GM18868 (cell line): ENCODE data around the gene VSIR.

Experiments
- ATAC-seq: cut with Tn5 transposase; IDR thresholded peaks from one replicate; pipeline ENCODE4 v1.9.1; 2021; ENCODE audit warnings: mild to moderate bottlenecking, moderate library complexity; ENCODE audit not compliant: unreplicated experiment

The VSIR gene

DNA sequence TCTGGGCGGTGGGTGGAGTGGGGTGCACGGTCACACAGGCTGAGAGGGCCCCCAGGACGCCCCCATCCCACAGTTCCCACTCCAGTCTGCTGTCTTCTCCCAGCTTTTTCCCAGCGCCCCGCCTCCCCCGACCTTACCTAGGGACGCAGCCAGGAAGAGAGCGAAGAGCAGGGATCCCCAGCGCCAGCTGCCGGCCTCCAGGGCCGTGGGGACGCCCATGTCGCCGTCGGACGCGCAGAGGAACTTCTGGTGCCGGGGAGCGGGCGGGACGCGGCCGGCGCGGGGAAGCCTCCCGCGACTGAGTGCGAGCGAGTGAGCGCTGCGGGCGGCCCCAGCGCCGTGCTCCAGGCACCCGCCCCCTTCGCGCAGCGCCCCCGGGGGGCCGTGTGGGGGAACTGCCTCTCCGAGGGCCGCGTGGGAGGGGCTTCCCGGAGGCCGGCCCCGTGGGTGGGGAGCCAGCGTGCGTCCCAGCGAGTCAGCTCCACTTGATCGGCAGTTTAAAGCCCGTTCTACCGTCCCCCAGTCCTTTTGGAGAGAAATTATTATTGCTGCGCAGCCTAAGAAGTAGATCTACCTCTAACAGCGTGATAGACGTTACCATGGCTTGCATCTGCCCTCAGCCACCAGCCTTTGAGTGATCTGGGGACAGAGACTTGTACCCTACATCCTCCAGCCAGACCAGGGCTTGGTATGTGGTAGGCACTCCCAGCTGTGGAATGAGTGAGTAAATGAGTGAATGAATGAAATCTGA lies at the start of gene VSIR:
TSS of gene VSIR (minus strand) at position 300 of the 751 bp plus-strand sequence. CDS start at position 219, 81 bp downstream.
- peak; percentile 57 for ATAC-seq

- ATAC-seq = no peak
These were observed 48.8 kb upstream of the VSIR start for GRCh38 chr10:71821909-71822763.

DNA sequence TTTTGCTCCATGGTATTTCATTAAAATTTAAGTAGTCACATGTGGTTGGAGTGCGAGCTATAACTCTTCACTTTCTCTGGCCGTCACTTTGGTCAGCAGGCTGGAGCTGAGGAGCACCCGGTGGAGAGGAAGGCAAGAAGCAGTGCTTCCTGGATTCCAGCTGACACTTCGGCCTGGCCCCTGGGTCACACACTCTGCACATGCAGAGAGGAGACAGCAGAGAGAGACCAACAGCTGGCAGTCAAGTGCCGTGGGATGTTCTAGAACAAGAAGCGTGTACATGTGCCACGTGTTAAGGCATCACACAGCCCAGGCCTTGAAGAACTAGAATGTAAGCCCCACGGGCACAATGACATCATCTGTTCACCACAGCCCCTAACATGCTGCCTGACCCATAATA lies 47.6 kb upstream of the VSIR start:
- no peak for ATAC-seq

GRCh38 chr10:71819985-71820384 lies 46.7 kb upstream of the VSIR start:
- no peak for ATAC-seq

- ATAC-seq = no peak
These were observed 46.1 kb upstream of the VSIR start for GRCh38 chr10:71819441-71819861.

GRCh38 chr10:71818674-71819260 lies 45.4 kb upstream of the VSIR start:
- no peak for ATAC-seq

GRCh38 chr10:71817831-71818655 lies 44.7 kb upstream of the VSIR start:
- no peak for ATAC-seq

DNA sequence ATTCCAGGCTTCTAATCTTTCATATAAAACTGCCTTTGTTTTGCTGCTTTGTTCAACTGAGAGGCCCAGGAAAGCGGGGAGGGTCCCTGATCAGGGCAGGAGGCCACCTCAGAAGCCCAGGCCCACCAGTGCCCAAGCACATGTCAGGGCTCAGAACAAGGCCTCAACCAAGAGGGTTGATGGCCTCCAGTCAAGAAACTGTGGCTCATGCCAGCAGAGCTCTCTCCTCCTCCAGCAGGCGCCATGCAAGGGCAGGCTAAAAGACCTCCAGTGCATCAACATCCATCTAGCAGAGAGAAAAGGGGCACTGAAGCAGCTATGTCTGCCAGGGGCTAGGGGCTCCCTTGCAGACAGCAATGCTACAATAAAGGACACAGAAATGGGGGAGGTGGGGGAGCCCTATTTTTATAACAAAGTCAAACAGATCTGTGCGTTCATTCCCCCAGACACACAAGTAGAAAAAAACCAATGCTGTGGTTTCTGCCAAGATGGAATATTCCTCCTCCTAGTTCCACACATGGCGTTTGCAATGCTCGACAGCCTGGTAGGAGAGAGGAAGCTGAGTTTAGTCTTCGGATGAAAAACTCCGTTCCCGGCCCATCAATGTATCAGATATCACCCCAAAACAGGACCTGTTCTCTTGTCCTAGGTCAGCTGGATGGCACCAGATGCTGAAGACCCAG lies 43.8 kb upstream of the VSIR start:
- no peak for ATAC-seq

DNA sequence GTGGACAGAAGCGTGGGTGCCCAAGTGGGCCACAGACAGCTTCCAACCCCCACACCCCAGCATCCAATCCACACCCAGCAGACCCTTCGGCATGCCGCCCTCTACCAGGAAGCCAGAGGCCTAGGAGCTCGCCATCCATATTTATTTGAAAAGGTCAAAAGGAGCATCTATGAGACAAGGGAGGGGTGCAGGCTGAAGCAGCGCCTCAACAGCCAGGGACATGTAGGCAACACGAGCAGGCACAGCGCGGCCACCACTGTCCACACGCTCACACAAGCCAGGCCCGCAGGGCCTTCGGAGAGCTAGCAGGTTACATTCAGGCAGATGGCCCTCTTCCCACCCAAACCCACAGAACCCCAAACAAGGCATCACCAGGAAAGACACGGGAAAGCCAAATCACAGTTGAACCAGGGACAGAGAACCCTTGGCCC lies 43.1 kb upstream of the VSIR start:
- no peak for ATAC-seq

- no peak for ATAC-seq
These were observed 42.3 kb upstream of the VSIR start for GRCh38 chr10:71815515-71816130.

GRCh38 chr10:71814922-71815411 lies 41.6 kb upstream of the VSIR start:
- no peak for ATAC-seq

- no peak for ATAC-seq
These were observed 39.7 kb upstream of the VSIR start for GRCh38 chr10:71812913-71813590.

GRCh38 chr10:71812016-71812912 lies 38.9 kb upstream of the VSIR start:
- peak; percentile 66 for ATAC-seq

GRCh38 chr10:71811351-71811750 lies 38.0 kb upstream of the VSIR start:
- no peak for ATAC-seq

DNA sequence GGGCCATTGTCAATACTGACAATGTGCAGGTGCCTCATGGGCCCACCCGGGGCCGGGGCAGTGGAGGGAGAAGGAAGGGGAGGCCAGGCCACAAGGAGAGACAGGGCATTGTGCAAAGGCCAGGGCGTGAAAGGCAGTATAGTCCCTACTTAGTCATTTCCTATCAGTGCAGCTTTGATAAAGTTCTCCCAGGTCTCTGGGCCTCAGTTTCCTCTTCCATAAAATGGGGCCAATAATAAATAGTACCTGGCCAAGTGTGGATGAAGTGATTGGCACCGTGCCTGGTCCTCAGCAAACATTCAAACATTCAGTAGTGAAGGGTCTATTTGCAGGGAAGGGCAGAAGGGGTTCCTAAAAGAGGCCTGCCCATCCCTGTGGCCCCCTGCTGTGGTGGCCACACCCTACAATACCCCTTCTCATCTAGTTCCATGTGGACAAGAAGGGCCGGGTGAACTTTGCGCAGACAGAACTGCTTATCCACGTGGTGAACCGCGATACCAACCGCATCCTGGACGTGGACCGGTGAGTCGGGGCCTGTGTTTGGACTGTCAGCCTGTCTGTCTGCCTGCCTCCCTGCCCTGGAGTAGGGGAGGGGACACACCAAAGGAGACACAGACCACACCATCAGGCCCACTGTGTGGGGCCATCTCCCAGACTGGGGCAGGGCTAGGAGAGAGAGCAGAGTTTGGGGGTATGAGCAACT lies 36.9 kb upstream of the VSIR start:
- ATAC-seq = no peak

DNA sequence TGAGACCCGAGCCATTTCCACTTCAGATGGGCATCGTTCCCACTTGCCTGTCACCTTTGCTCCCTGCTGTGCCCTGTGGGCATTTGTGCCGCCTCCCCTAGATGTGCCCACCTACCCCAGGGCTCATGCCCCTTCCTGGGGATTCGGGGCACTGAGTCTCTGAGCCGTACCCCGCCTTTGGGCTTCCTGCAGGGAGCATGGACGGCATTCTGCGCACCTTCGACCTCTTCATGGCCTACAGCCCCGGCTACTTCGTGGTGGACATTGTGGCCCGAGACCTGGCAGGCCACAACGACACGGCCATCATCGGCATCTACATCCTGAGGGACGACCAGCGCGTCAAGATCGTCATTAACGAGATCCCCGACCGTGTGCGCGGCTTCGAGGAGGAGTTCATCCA lies 36.3 kb upstream of the VSIR start:
- ATAC-seq = no peak
